Head of caudate nucleus (tissue), 42 donors: ENCODE results near the gene BRI3.
A peak's percentile ranks its signal among the peaks of the same experiment; 100 is the strongest.

Experiments
- DNase-seq, 42 donors: peaks; one replicate each; pipeline versions ENCODE4 v3.0.0 to v3.0.0-alpha.2; 2020 to 2021; ENCODE audit warnings: mixed read lengths in 7 of 42
- intact Hi-C: fragments of 100-400 bp; cut with DNase I; formaldehyde crosslinking; loops from one replicate; pipeline ENCODE4 v1.15.0; 2022

BRI3 gene

DNA sequence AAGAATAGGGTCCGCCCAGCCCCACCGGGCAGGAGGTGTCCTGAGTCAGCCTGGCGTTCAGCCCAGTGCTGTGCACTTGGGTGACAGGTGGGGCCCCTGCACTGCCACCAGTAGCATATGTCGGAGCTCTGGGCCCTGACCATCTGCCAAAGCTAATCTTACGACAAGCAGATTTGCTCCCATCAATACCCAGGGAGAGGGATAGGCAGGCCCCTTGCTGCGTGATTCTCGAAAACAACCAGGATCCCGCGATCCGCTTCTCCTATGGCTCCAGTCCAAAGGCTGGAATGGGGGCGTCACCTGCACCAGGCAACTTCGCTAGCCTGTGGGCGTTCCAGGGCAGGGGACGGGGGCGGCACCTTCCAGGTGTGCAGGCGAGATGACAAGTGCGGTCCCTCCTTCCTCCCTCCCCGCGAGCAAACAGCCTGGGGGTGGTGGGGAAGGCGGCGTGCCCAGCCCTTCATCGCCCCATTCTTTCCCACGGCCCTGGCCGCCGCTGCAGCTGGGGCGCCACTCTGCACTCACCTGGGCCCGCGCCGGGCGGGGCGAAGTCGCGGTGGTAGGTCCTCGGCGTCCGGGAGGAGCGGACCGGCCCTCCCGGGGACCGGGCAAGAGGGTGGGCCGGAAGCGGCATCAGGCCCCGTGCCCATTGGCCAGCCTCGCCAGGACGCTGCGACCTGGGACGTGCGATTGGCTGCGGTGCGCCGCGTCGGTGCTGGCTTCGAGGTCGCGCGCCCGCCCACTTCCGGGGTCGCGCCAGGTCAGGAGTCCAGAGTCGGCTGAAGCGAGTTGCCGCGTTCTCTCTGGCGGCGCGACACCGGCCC is 29.7 kb upstream of the BRI3 start, which contains the start of gene TECPR1:
TSS of gene TECPR1 (minus strand) at position 632 of the 824 bp plus-strand sequence. CDS start 6,086 bp downstream, outside the sequence.
- intact Hi-C loops = no loop called here
- peak; percentile 87 to 99 (median 97) for DNase-seq

DNA sequence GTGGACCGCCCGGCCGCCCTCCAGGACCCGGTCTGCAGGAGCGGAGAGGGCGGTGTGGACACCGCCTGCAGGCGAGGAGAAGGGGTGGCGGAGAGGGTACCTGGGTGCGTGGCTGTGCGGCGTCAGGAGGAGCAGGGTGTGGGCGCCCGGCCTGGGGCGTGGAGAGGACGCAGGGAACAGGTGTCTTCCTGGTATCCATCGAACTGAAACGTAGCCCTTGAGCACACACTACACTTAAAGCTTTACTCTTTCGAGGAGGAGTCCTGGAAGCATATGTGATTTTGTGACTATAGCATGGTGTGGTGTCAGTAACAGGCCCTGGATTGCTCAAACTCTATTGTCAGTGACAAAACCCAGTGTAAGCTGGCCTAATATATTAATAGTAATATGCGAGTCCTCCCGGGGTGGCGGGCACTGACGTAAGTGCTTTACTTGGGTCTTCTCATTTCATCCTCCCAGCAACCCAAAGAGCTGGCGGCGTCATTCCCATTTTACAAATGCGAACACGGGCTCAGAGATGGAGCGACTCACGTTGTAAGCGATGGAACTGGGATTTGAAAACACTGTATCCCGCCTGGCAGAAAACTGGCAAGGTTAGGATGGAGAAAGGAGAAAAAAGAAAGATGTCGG is 28.9 kb upstream of the BRI3 start:
- intact Hi-C loops = no loop called here
- DNase-seq = peak in 6 of 42 donors; percentile 13 to 41 (median 19)

DNA sequence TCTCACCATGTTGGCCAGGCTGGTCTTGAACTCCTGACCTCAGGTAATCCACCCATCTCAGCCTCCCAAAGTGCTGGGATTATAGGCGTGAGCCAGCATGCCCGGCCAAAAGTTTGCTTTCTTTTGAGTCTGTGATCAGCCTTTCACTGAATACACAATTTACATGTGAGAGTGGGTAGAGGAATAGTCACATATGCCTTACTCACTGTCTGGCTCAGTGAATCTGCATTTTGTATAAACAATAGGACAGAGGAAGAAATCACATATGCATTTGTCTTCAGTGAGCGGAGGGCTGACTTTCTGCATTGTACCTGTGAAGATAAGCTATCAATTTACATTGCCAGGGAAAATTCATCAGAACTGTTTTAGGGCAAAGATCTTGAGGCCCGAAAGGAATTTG is 27.0 kb upstream of the BRI3 start:
- DNase-seq = no peak
- intact Hi-C loops = no loop called here

DNA sequence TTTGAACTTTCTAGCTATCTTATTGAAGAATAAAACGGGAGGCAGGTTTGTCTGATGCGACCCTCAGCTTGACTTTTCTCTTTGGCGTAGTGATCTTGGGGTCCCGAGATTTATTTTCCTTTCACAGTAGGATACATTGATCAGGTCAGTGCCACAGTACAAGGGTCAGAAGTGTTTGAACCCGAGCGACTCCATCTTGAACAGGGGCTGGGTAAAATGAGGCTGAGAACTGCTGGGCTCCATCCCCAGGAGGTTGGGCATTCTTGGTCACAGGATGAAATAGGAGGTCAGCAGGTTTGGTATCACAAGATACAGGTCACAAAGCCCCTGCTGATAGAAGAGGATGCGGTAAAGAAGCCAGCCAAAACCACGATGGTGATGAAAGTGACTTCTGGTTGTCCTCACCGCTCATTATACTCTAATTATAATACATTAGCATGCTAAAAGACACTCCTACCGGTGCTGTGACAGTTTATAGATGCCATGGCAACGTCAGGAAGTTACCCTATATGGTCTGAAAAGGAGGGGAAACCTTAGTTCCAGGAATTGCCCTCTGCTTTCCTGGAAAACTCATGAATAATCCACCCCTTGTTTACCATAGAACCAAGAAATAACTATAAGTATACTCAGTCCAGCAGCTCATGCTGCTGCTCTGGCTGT is 26.4 kb upstream of the BRI3 start:
- intact Hi-C loops = no loop called here
- no peak for DNase-seq

DNA sequence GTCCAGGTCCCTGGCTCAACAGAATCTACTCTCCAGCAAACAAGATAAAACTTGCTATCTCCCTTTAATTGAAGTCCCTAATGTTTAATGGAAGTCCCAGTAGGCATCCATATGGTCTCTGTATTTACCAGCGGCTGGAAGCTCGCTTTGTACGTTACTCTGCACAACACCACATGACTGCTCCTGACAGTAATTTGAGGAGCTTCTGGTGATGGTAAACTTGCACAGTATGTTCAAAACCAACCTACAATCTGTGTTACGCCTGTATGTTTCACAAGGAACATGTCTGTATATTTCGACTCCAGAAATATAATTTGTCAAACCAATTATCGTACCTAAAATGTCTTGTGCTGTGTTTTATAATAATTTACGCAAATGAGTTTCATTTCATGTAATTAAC is 25.1 kb upstream of the BRI3 start:
- intact Hi-C loops = no loop called here
- no peak for DNase-seq

DNA sequence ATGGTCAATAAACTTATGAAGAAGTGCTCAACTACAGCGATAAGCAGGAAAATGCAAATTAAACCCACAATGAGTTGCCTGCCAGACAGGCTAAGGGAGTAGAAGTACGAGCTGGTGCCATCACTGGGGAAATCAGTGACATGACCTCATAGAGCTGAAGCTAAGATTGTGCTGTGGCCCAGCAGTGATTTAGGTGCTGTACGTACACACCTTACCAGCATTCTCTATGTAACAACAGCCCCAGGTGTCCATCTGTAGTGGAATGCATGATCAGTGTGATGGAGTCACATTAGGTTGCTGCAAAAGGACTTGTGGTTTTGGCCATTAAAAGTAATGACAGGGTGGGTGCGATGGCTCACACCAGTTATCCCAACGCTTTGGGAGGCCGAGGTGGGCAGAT is 23.8 kb upstream of the BRI3 start:
- DNase-seq = no peak
- intact Hi-C loops = no loop called here

DNA sequence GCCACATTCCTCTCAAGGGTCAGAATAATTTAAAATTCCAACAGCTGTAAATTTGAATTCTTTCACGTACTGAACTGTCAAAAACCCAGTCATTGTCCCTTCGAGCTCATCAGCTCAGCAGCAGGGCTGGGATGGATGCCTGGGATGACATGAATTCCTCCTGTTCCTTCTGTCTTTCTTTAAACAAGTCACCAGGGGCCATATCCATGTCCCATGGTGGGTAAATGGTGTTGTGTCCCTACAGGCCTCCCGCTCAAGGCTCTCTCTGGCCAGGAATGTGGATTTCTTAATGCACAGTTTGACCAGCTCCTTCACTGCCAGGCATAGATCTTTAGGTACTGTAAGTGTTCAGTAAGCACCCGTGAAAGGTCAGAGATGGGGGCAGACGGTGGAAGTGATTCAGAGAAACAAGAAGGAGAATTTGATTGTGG is 15.6 kb upstream of the BRI3 start:
- no peak for DNase-seq
- intact Hi-C loops = no loop called here

DNA sequence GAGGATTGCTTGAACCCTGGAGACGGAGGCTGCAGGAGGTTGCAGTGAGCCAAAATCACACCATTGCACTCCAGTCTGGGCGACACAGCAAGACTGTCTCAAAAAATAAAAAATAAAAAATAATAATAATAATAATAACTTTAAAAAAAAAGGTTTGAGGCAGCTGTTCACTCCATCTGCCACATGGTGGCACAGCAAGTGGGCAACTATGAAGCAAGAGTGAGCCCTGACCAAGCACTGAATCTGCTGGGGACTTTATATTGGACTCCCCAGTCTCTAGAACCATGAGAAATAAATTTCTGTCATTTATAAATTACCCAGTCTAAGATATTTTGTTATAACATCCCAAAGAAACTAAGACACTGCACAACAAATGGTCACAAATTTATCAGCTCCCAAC is 14.6 kb upstream of the BRI3 start:
- intact Hi-C loops = no loop called here
- DNase-seq = no peak

DNA sequence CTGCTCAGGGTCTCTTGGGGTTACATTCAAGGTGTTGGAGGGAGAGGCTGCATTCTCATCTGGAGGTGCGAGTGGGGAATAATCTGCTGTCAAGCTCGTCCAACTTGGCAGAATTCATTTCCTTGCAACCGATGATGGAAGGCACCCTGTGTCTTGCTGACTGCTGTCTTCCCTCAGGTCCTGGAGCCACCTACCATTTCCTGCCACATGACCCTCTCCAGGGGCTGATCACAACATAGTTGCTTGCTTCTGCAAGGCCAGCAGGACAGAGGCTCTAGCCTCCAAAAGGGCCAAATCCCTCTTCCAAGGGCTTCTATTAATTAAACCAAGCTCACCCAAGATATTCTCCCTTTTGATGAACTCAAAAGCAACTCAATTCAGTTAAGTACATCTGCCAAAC is 14.2 kb upstream of the BRI3 start:
- intact Hi-C loops = no loop called here
- no peak for DNase-seq

DNA sequence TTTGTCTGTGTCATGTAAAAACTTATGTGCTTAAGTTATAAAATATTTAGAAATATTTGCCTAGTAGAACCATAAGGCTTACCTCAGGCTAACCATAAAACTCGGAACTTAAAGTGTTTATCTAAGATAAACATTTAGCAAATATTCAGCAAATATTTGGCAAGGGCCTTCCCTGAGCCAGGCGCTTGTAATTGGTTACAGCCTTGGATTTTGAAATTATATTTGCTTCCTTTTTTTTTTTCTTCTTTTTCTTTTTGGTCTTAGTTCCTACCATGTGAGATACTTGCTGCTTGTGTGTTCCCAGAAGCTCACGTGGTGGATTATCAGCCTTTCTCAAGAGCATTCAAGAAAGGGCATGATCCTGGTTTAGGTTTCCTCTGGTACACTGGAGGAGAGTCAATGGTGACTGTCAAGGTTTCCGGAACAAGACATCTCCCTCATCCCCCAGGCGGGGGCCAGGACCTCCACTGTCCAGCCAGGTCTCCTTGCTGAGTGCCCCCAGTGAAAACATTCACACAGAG is 5.2 kb upstream of the BRI3 start:
- intact Hi-C loops = no loop called here
- DNase-seq = no peak

DNA sequence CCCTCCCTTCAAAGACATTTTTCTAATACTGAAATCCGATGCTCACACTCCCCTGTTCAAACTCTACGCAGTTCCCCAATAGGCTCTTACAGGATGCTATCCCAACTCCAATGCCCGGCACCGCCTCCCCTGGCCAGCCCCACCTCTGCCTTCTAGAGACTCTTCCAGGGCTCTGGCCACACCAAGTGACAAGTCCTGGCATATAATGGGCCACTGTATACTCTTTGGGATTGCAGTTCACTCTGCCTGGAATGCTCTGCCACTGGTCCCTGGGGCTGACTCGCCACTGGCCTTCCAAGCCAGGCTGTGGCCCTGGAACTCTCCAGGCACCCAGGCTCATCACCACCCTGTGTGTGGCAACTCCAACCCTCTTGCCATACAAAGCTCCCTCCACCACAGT is 3.1 kb upstream of the BRI3 start:
- intact Hi-C loops = no loop called here
- DNase-seq = no peak

DNA sequence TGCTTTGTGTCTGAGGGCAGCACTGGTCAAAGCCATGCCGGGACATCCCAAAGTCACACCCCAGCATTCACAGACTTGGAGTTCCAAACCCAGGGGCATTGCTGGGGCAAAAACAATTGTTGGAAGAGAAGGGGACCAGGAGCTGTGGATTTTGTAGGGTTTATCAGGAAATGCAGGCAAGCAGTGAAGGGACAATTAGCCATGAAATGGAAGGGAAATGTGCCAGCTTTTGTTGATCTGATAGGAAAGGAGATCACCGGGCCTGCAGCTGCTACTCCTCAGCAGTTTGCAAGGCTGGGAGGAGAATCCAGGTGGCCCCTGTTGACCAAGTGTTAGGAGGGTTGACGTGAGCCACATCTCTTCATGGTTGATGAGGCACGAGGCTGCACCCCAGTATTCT is 2.5 kb upstream of the BRI3 start:
- intact Hi-C loops = no loop called here

DNA sequence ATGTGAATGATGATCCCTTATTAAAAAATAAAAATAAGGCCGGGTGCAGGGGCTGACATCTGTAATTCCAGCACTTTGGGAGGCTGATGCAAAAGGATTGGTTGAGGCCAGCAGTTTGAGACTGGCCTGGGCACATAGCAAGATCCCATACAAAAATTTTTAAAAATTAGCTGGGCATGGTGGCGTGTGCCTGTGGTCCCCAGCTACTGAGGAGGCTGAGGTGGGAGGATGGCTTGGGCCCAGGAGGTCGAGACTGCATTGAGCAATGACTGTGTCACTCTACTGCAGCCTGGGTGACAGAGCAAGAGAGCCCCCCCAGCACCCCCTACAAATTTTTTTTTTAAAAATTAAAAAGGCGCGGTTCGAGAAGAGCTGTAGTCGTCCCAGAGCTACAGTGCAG is 1.2 kb upstream of the BRI3 start:
- no peak for DNase-seq
- intact Hi-C loops = loop anchor here (10.0 kb wide), 1 partner anchor 595 kb away; the partner anchor contains the start of genes TMEM130 and TRRAP

More for the DNA sequence above, 2.5 kb upstream of the BRI3 start:
- DNase-seq = no peak

DNA sequence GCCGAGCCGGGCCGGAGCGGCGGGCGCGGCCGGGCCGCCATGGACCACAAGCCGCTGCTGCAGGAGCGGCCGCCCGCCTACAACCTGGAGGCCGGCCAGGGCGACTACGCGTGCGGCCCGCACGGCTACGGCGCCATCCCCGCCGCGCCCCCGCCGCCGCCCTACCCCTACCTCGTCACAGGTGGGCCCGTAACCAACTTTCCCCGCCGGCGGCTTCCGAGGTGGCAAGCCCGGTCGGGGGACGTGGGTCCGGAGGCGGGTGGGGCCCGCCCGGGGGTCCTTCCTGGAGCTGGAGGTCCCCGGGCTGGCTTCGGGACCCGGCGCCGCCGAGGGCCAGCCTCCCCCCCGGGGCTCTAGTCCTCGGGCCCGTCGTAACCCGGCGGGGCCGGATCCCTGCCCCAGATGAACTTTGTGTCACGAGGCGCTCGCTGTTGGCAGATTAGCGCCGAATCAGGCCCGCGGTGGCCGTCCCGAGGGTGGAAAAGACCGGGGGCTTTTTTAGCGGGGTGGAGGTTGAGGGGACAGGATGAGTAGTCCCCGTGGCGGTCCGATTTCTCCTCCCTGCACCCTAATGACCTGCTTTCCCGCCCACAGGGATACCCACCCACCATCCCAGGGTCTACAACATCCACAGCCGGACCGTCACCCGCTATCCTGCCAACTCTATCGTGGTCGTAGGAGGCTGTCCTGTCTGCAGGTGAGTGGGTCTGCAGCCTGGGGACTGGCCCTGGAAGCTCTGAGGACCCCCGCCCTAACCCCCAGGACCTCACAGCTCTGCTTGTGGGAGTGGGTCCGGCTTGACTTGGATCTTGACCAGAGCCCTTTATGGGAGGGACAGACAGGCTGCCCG is 496 bp downstream of the BRI3 start:
- DNase-seq = peak in 32 of 42 donors; percentile 17 to 73 (median 44)
- intact Hi-C loops = loop anchor here (10.0 kb wide), 1 partner anchor 593 kb away; the partner anchor contains the start of genes TMEM130 and TRRAP

DNA sequence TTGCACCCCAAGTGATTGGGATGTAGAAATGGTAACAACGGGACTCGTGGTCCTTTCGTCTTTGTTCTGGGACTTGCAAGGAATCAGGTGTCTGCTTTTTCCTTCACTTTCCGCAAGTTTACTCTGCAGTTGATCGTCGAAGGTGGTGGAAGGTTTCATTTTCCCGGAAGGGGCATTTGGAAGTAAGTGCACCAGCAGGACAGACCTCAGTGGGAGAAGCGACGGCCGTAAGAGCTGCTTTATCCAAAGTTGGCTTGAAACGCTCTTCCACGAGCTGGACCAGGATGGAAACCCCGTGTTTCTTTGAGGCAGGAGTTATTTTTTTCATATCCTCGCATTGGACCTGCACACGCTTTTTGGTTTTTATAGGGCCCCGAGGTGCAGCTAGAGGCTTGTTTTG is 1.2 kb downstream of the BRI3 start:
- intact Hi-C loops = loop anchor here (10.0 kb wide), 1 partner anchor 592 kb away; the partner anchor contains the start of genes TMEM130 and TRRAP
- no peak for DNase-seq

DNA sequence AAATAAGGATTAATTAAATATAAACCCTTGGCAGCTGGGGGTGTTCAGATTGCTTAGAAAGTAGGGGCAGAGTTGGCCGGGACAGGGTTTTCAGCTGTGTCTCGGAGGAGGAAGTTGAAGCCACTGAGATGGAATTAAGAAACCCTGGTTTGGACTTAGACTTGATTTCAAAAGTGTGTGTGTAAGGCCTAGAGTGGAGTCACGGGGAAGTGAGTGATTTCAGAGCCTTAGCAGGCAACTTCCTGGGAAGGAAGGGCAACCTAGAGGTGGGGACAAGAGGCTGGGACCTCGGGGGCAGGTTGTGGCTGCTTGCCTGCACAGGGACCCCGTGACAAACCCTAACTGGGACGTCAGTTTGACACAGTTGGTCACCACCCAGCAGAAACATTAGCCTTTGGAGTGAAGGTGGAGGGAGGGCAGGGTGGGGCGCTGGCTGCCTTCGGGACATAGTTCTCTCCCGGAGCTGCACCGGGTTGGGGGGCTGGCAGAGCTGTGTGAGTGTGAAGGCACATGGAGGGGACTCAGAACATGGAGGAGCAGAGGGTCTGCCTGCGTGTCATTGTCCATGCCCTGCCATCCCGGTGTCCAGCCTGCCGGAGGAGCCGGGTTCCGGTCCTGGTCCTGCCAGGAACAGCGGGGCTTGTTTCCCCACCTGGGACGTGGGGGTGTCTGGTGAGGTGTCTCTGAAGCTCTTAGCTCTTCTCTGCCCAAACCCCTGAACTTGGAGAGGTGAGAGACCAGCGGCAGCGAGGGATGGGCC is 1.8 kb downstream of the BRI3 start:
- intact Hi-C loops = loop anchor here (10.0 kb wide), 1 partner anchor 591 kb away; the partner anchor contains the start of genes TMEM130 and TRRAP

DNA sequence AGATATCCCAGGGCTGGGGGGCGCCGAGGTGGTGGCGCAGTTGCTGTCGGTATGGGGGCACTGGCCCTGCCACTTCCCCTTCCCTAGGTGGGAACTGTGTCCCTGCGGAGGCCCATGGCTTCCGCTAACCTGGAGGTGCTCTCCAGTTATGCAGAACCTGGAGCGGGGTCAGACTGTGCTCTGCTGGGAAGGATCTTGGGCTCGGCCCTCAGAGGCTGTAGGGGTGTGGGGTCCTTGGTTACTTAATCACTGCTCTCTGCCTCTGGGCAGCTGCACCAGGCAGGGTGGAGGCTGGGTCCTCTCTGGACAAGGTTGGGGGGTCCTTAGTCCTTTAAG is 2.4 kb downstream of the BRI3 start:
- intact Hi-C loops = loop anchor here (10.0 kb wide), 1 partner anchor 591 kb away; the partner anchor contains the start of genes TMEM130 and TRRAP
- no peak for DNase-seq

More for the DNA sequence above, 1.8 kb downstream of the BRI3 start:
- peak in 8 of 42 donors; percentile 10 to 61 (median 34) for DNase-seq
